ENCODE results near the gene COL5A3. TPM values are rescaled to one million over a fixed set of nuclear protein-coding genes. Genes with fewer than 3 reads are reported as not detected.

Gene COL5A3
- total RNA-seq, 1 experiment from 2014 or later, result 0.18 TPM

- Histone ChIP-seq H3K36me3 (ENCODE audit: control insufficient read depth, insufficient read depth, low read length) (no peaks in the 10 kb centered on the region), H3K27ac (ENCODE audit: low read length) (no peak overlapping the region), H3K4me3 (ENCODE audit: low read depth in 2 of 2, low read length in 2 of 2) (no peak overlapping the region), H3K9me3 (ENCODE audit: control insufficient read depth, insufficient read depth, low read depth, low read length) (no peaks in the 10 kb centered on the region), H3K27me3 (ENCODE audit: control insufficient read depth, insufficient read depth, low read length) (no peaks in the 10 kb centered on the region), H3K4me1 (ENCODE audit: control insufficient read depth, insufficient read depth, low read length) (no peaks in the 10 kb centered on the region)
- TF ChIP-seq SIN3A (IDR thresholded peaks at IDR 0.05; ENCODE audit: borderline replicate concordance, insufficient read depth, low read depth, low read length) (no peak), REST (IDR thresholded peaks at IDR 0.05; ENCODE audit: insufficient read depth in 1 of 2, low read depth in 2 of 2, low read length in 1 of 2) (no peak), POLR2AphosphoS5 (IDR thresholded peaks at IDR 0.05; ENCODE audit: low read depth, low read length) (no peak), TCF7L2 (IDR thresholded peaks at IDR 0.05; ENCODE audit: low read depth, low read length) (no peak), CTCF (IDR thresholded peaks at IDR 0.05) (no peak)
- ChIA-PET CTCF (no interaction called here), POLR2A (no interaction called here)
- in situ Hi-C loops (cut with HindIII; ENCODE audit: low pct_unique_long_range_greater_than_20kb, low sequenced_read_pairs), result no loop called here
- no TSS peak for BruUV-seq (replicated peaks)
- ATAC-seq (no peak), DNase-seq (ENCODE audit: low read depth, low spot score) (no peak)
- intact Hi-C loops (cut with micrococcal nuclease; ENCODE audit: unreplicated experiment), result no loop called here
Measured at GRCh38 chr19:10019246-10019645, 8.9 kb upstream of the COL5A3 start.

GRCh38 chr19:10018786-10019185 is 8.5 kb upstream of the COL5A3 start:
- no TSS peak for BruUV-seq (replicated peaks)
- Histone ChIP-seq H3K9me3 (ENCODE audit: control insufficient read depth, insufficient read depth, low read depth, low read length) (no peaks in the 10 kb centered on the region), H3K4me3 (ENCODE audit: low read depth in 2 of 2, low read length in 2 of 2) (no peak overlapping the region), H3K4me1 (ENCODE audit: control insufficient read depth, insufficient read depth, low read length) (no peaks in the 10 kb centered on the region), H3K36me3 (ENCODE audit: control insufficient read depth, insufficient read depth, low read length) (no peaks in the 10 kb centered on the region), H3K27ac (ENCODE audit: low read length) (no peak overlapping the region), H3K27me3 (ENCODE audit: control insufficient read depth, insufficient read depth, low read length) (no peaks in the 10 kb centered on the region)
- TF ChIP-seq TCF7L2 (IDR thresholded peaks at IDR 0.05; ENCODE audit: low read depth, low read length), result no peak
- no peak for TF ChIP-seq CTCF (IDR thresholded peaks at IDR 0.05)
- TF ChIP-seq REST (IDR thresholded peaks at IDR 0.05; ENCODE audit: insufficient read depth in 1 of 2, low read depth in 2 of 2, low read length in 1 of 2), result no peak
- TF ChIP-seq POLR2AphosphoS5 (IDR thresholded peaks at IDR 0.05; ENCODE audit: low read depth, low read length), result no peak
- no peak for TF ChIP-seq SIN3A (IDR thresholded peaks at IDR 0.05; ENCODE audit: borderline replicate concordance, insufficient read depth, low read depth, low read length)
- ATAC-seq (no peak), DNase-seq (ENCODE audit: low read depth, low spot score) (no peak)
- in situ Hi-C loops (cut with HindIII; ENCODE audit: low pct_unique_long_range_greater_than_20kb, low sequenced_read_pairs) (no loop called here), intact Hi-C loops (cut with micrococcal nuclease; ENCODE audit: unreplicated experiment) (no loop called here)
- CTCF ChIA-PET, result no interaction called here
- POLR2A ChIA-PET, result no interaction called here

Data from Panc1 (cell line).